KOPT-K1 (cell line): ENCODE measurements around the gene HYCC1.
"Not testable (repeated sequence)": the region's sequence is repeated elsewhere in the genome, so short reads cannot be mapped to it uniquely, and the experiment has no call there.

Experiments
- H3K27ac ChIP-seq: fragments of 200-600 bp; sonication (generic); 2 replicates; pipeline ENCODE4 v1.5.1; 2016; ENCODE audit warnings: antibody characterized with exemption, mild to moderate bottlenecking, low read depth, low read length; ENCODE audit not compliant: poor library complexity, severe bottlenecking
- H3K36me3 ChIP-seq: fragments of 200-600 bp; sonication (generic); 2 replicates; pipeline ENCODE4 v1.5.1; 2017; ENCODE audit warnings: antibody characterized with exemption, mild to moderate bottlenecking, low read length, moderate library complexity; ENCODE audit not compliant: insufficient read depth
- H3K9me3 ChIP-seq: fragments of 200-600 bp; sonication (generic); 2 replicates; pipeline ENCODE4 v1.5.1; 2017; ENCODE audit warnings: antibody characterized with exemption, low read length, mild to moderate bottlenecking; ENCODE audit not compliant: insufficient read depth, poor library complexity, severe bottlenecking

The HYCC1 gene

DNA sequence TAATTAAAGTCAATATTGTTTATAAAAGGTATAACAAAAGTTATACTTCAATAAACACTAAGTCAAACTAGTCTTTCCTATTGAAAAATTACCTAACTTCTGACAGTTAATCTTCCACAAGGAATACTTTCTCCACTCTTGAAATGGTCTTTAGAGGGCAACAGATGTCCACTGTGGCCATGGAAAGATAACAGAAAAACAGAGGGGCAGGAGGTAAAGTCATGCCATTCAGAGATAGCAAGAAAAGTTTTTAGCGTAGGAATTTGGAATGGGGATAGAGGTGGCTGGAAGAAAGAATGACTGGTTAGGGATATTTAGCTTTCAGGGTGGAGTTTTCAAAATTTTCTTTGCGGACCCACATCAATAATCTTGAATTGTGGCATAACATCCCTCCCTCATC lies 34.7 kb downstream of the HYCC1 start:
- no peak overlapping the region for H3K27ac ChIP-seq
- H3K36me3 ChIP-seq, result peaks cover 12% of the 10 kb centered on the region
- H3K9me3 ChIP-seq, result no peaks in the 10 kb centered on the region

DNA sequence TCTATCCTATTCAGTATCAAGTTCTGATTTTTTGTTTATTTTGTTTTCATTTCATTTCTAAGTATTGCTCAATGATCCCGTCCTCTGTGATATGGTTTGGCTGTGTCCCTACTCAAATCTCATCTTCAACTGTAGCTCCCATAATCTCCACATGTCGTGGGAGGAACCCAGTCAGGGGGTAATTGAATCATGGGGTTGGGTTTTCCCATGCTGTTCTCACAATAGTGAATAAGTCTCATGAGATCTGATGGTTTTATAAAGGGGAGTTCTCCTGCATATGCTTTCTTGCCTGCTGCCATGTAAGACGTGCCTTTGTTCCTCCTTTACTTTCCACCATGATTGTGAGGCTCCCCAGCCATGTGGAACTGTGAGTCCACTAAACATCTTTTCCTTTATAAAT lies 39.3 kb downstream of the HYCC1 start:
- not testable (repeated sequence) for H3K27ac ChIP-seq, H3K9me3 ChIP-seq
- peaks cover 15% of the 10 kb centered on the region for H3K36me3 ChIP-seq

DNA sequence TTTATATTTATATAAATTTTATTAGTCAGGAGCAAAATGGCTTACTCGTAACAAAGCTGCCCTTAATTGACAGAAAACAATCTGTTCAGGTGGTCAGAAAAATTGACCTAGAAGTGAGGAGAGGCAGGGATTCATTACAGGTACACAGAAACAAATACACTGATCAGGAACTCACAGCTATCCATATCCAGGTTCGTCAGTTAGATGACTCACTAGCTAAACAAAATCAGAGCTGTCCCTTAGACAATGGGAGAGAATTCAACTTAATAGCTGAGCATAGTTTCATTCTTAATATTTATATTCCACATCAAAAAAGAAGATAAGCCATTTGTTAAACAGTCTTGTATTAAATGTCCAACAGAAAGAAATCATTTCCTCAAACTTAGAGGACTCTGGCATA lies 41.7 kb downstream of the HYCC1 start:
- H3K9me3 ChIP-seq, result no peaks in the 10 kb centered on the region
- H3K27ac ChIP-seq, result no peak overlapping the region
- H3K36me3 ChIP-seq, result peaks cover 17% of the 10 kb centered on the region

DNA sequence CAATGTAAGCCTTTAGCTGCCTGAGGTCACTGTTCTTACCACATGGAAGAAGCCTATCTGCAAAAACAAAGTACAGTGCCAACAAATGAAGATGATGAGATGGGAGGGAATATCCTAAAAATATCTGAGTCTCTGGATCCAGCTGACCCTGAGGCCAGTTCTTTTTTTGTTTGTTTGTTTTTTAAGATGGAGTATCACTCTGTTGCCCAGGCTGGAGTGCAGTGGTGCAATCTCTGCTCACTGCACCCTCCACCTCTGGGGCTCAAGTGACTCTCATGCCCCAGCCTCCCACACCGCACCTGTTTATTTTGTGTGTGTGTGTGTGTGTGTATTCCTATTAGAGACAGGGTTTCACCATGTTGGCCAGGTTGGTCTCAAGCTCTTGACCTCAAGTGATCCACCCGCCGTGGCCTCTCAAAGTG lies 44.9 kb downstream of the HYCC1 start:
- no peak overlapping the region for H3K27ac ChIP-seq
- peaks cover 4% of the 10 kb centered on the region; the same call in 1 of the 2 replicates for H3K36me3 ChIP-seq
- no peaks in the 10 kb centered on the region for H3K9me3 ChIP-seq
